ENCODE data around the gene ZNF221.

The ZNF221 gene

DNA sequence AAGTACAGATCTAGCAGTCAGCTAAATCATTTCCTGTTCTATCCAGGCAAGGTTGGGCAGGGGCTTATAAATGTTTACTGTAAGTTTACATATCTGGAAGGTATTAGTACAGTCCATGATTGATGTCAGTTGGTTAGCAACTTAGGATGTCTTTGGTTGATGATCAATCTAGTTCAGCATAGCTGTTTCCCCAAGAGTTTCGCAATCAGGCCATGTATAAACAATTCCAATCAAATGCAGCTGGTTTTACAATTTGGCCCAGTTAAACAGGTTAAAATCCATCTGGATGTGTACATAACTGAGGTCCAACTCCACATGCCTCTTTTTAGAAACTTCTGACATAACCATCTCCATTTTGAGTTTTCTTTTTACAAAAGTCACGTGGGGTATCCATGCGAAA, 6.9 kb downstream of the ZNF221 start:
- DNase-seq (ENCODE audit: low spot score), result no peak

GRCh38 chr19:43960411-43960810, 9.4 kb downstream of the ZNF221 start:
- no peak for DNase-seq (ENCODE audit: low spot score)

- no peak for DNase-seq (ENCODE audit: low spot score)
Measured at GRCh38 chr19:43966079-43966694, 15.2 kb downstream of the ZNF221 start.

DNA sequence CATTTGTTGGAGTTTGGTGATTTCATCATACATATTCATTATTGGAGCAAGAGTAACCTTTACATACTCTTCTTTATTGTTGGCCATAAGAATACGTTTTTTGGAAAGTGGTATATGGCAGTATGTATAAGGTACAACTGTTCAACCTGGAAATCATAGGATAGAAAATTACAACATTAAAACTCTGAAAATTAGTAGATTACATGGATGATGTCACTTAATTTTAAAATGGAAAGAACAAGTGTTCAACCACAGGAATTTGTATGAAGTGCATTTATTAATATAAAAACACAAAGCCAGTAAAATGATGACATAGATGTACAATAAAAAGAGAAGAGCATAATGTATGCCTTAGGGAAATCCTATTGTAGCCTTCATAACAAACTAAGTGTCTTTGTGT, 25.7 kb downstream of the ZNF221 start:
- DNase-seq (ENCODE audit: low spot score), result no peak

DNA sequence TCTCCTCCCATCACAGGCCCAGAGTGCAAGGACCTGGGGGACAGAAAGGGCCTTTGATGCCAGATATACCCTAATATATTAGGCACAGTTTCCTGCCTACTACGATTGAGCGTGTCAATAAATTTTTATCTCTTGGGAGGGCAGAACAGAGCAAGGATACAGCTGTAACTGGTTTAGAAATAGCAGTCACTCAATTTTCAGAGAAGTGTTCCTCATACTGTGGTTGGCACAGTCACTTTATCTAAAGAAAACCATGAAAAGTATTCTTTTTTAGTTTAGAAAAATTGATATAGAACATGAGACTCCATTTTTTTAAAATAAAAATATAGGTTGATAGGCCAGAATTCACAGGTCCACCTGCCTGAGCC, 32.5 kb downstream of the ZNF221 start:
- no peak for DNase-seq (ENCODE audit: low spot score)

- peak; percentile 70 for DNase-seq (ENCODE audit: low spot score)
Measured at GRCh38 chr19:43983912-43984686, 33.1 kb downstream of the ZNF221 start, which contains the start of gene ZNF155. TSS of gene ZNF155 (plus strand) at chr19:43984188. CDS start at chr19:43988544, 4,356 bp downstream.

DNA sequence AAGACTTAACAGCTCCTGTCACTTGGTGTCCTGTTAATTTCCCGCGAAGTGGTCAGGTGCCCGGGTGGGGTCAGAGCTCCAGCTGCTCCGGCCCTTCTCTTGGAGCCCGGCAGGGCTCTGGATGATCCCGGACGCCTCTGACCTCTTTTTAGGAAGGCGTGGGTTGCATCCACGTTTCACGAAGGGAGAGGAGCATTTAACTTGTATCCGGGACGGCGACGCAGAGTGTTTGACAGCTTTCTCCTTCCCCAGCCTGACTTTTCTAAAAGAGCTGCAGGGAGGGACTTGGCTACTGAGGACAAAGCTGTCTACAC, 33.6 kb downstream of the ZNF221 start:
- DNase-seq (ENCODE audit: low spot score), result no peak

- no peak for DNase-seq (ENCODE audit: low spot score)
Measured at GRCh38 chr19:43997631-43998290, 46.7 kb downstream of the ZNF221 start.

DNA sequence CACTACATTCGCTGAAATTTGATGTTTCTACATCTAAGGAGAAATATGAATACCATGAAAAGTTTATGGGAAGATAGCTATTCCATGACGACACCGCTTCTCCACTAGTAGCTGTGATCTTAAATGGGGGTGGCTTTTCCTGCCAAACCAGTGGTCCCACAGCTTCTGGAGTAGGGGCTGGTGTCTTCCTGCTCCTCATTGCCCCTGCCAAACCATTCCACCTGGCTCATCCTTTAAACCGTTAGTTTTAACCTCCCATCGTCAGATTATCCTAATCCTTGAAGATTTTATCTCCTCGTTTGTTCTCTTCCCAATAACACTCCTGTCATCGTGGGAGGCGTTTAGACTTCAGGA, 51.2 kb downstream of the ZNF221 start:
- no peak for DNase-seq (ENCODE audit: low spot score)

- peak; percentile 90 for DNase-seq (ENCODE audit: low spot score)
Measured at GRCh38 chr19:44002566-44003460, 51.8 kb downstream of the ZNF221 start, which contains the start of gene ZNF230. TSS of gene ZNF230 (plus strand) at chr19:44002957. CDS start at chr19:44007079, 4,122 bp downstream.

GRCh38 chr19:44003461-44004009, 52.5 kb downstream of the ZNF221 start:
- DNase-seq (ENCODE audit: low spot score), result peak; percentile 7

DNA sequence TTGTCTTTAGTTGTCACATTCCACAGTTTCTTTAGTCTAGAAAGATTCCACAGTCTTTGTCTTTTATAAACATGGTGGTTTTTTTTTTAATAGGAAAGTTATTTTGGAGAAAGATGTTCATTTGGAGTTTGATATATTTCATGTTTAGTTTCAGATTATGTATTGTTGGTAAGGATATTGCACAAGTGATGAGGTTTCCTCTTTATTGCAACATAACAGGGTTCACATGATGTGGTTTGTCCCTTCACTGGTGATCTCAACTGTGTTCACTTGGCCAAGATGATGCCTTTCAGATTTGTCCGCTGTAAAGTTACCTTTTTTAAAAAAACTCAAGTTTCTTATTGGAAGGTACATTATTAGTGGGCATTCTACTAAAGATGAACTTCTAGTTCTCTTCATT, 54.9 kb downstream of the ZNF221 start:
- no peak for DNase-seq (ENCODE audit: low spot score)

DNA sequence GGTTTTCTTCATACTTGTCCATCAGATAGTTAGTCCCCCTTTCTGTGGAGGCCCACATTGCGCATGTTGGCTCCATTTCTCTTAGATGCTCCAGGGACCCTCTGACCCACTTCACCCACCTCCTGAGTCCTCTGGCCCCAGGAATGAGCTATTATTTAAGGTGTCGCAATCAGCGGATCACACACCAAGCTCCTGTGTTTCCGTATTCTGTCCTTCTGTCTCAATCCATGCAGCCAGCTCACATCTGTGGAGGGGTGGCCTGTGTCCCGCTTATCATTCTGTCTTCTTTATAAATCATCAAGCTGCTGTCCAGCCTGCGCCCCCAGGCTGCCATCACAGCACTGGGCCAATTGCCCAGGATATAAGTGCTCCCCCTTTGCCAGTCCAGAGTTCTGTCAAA, 56.4 kb downstream of the ZNF221 start:
- no peak for DNase-seq (ENCODE audit: low spot score)

GRCh38 chr19:44010468-44010867, 59.4 kb downstream of the ZNF221 start:
- DNase-seq (ENCODE audit: low spot score), result no peak
